Parathyroid adenoma (tissue), 2 donors: Measurements from ENCODE around the gene RNASE3.
"Not testable (repeated sequence)": the region's sequence is repeated elsewhere in the genome, so short reads cannot be mapped to it uniquely, and the experiment has no call there.

Experiments
- H2AFZ ChIP-seq: fragments of 300-600 bp; sonication (generic); one replicate; pipeline ENCODE4 v1.7.0; 2017; ENCODE audit warnings: antibody characterized with exemption, mild to moderate bottlenecking
- H3K27ac ChIP-seq: fragments of 300-600 bp; sonication (generic); one replicate; pipeline ENCODE4 v1.7.0; 2017
- H3K27me3 ChIP-seq: fragments of 300-600 bp; sonication (generic); one replicate; pipeline ENCODE4 v1.7.0; 2017; ENCODE audit warnings: low read length; ENCODE audit not compliant: control insufficient read depth, insufficient read depth
- H3K36me3 ChIP-seq: fragments of 300-600 bp; sonication (generic); one replicate; pipeline ENCODE4 v1.7.0; 2017; ENCODE audit warnings: low read length; ENCODE audit not compliant: control insufficient read depth, insufficient read depth
- H3K4me1 ChIP-seq: fragments of 300-600 bp; sonication (generic); one replicate; pipeline ENCODE4 v1.7.0; 2017; ENCODE audit warnings: control low read depth
- H3K4me2 ChIP-seq: fragments of 300-600 bp; sonication (generic); one replicate; pipeline ENCODE4 v1.7.0; 2017; ENCODE audit warnings: low read length
- H3K4me3 ChIP-seq: fragments of 300-600 bp; sonication (generic); one replicate; pipeline ENCODE4 v1.7.0; 2017; ENCODE audit warnings: low read depth, low read length
- H3K79me2 ChIP-seq: fragments of 300-600 bp; sonication (generic); one replicate; pipeline ENCODE4 v1.7.0; 2017; ENCODE audit warnings: control low read depth
- H3K9ac ChIP-seq: fragments of 300-600 bp; sonication (generic); one replicate; pipeline ENCODE4 v1.7.0; 2017; ENCODE audit warnings: mild to moderate bottlenecking
- H3K9me3 ChIP-seq: fragments of 300-600 bp; sonication (generic); one replicate; pipeline ENCODE4 v1.7.0; 2017; ENCODE audit warnings: low read length; ENCODE audit not compliant: control insufficient read depth
- CTCF ChIP-seq: fragments of 300-600 bp; sonication (generic); IDR thresholded peaks from one replicate; pipeline ENCODE4 v1.7.0; 2017; ENCODE audit warnings: antibody characterized with exemption, mild to moderate bottlenecking
- donor health status: primary hyperparathyroidism.

The RNASE3 gene

GRCh38 chr14:20891126-20891825, at the start of gene RNASE3:
Gene RNASE3, plus strand, starts transcription at chr14:20891385. Its CDS starts 302 bp downstream, at chr14:20891687.
- H3K27me3 ChIP-seq, H3K4me3 ChIP-seq, H3K27ac ChIP-seq, H3K4me1 ChIP-seq, H3K4me2 ChIP-seq, H3K9ac ChIP-seq, H2AFZ ChIP-seq, H3K36me3 ChIP-seq, H3K9me3 ChIP-seq, H3K79me2 ChIP-seq: not testable (repeated sequence)

- H3K27ac ChIP-seq, result no peak overlapping the region
- no peak overlapping the region for H2AFZ ChIP-seq
- no peak for TF ChIP-seq CTCF
- no peaks in the 10 kb centered on the region for H3K27me3 ChIP-seq
- no peaks in the 10 kb centered on the region for H3K9me3 ChIP-seq
- no peak overlapping the region for H3K4me3 ChIP-seq
- H3K9ac ChIP-seq, result no peak overlapping the region
- H3K36me3 ChIP-seq, result no peaks in the 10 kb centered on the region
- H3K4me2 ChIP-seq, result no peak overlapping the region
- no peaks in the 10 kb centered on the region for H3K4me1 ChIP-seq
- H3K79me2 ChIP-seq, result no peaks in the 10 kb centered on the region
These were observed 44.6 kb upstream of the RNASE3 start for GRCh38 chr14:20846560-20846959.

- Histone ChIP-seq H3K27me3 (no peaks in the 10 kb centered on the region), H3K9ac (no peak overlapping the region), H3K9me3 (no peaks in the 10 kb centered on the region), H3K27ac (no peak overlapping the region), H2AFZ (no peak overlapping the region), H3K4me3 (no peak overlapping the region), H3K4me2 (no peak overlapping the region), H3K36me3 (no peaks in the 10 kb centered on the region), H3K4me1 (no peaks in the 10 kb centered on the region), H3K79me2 (no peaks in the 10 kb centered on the region)
- TF ChIP-seq CTCF, result no peak
These were observed 42.8 kb upstream of the RNASE3 start for GRCh38 chr14:20848316-20848954.

GRCh38 chr14:20848955-20849570, 42.1 kb upstream of the RNASE3 start:
- no peak overlapping the region for H2AFZ ChIP-seq
- no peak for TF ChIP-seq CTCF
- no peak overlapping the region for H3K4me2 ChIP-seq
- no peak overlapping the region for H3K27ac ChIP-seq
- H3K79me2 ChIP-seq, result no peaks in the 10 kb centered on the region
- no peak overlapping the region for H3K9ac ChIP-seq
- H3K4me3 ChIP-seq, result no peak overlapping the region
- no peaks in the 10 kb centered on the region for H3K9me3 ChIP-seq
- H3K4me1 ChIP-seq, result no peaks in the 10 kb centered on the region
- H3K27me3 ChIP-seq, result no peaks in the 10 kb centered on the region
- no peaks in the 10 kb centered on the region for H3K36me3 ChIP-seq

GRCh38 chr14:20853042-20853441, 38.1 kb upstream of the RNASE3 start:
- no peak overlapping the region for H3K4me3 ChIP-seq
- no peaks in the 10 kb centered on the region for H3K36me3 ChIP-seq
- H3K4me1 ChIP-seq, result no peaks in the 10 kb centered on the region
- no peak overlapping the region for H3K4me2 ChIP-seq
- H3K9ac ChIP-seq, result no peak overlapping the region
- H3K79me2 ChIP-seq, result no peaks in the 10 kb centered on the region
- TF ChIP-seq CTCF, result no peak
- H3K9me3 ChIP-seq, result no peaks in the 10 kb centered on the region
- no peaks in the 10 kb centered on the region for H3K27me3 ChIP-seq
- no peak overlapping the region for H2AFZ ChIP-seq
- no peak overlapping the region for H3K27ac ChIP-seq
